GM12865 (cell line): ENCODE data around the gene C1QL4.
"Not testable (repeated sequence)": the region's sequence is repeated elsewhere in the genome, so short reads cannot be mapped to it uniquely, and the experiment has no call there.

ENCODE experiments used
- DNase-seq: peaks from one replicate; pipeline ENCODE4 v3.0.0; 2010; ENCODE audit warnings: low read depth
- H3K4me3 ChIP-seq: 2 replicates; pipeline ENCODE4 v1.5.1; 2011; ENCODE audit warnings: mild to moderate bottlenecking, low read depth, low read length, control low read depth
- CTCF ChIP-seq: IDR thresholded peaks from 2 replicates; pipeline ENCODE4 v1.5.1; 2011; ENCODE audit warnings: low read length, control low read depth, low read depth, inconsistent platforms; ENCODE audit not compliant: insufficient read depth; ENCODE audit errors: missing control alignments

The C1QL4 gene

DNA sequence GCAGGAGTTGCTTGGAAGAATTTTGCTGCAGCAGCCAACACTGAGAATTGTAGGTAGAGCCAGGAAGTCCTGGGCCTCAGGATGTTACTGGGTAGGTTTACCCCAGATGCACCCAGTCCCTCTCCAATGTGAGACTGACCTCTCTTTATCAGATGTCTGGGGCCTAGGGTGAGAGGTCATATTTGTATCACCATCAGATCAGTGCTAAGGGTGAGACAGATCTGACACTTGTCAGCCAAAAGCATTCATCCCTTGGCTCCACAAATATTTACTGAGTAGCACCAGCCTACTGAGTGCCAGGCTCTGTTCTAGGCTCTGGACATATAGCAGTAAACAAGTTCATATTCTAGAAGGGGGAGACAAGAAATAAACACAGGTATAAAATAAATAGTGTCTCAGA is 9.6 kb downstream of the C1QL4 start:
- DNase-seq = no peak
- no peak for TF ChIP-seq CTCF
- H3K4me3 ChIP-seq = no peak overlapping the region

GRCh38 chr12:49325606-49326005 is 11.4 kb downstream of the C1QL4 start:
- H3K4me3 ChIP-seq = no peak overlapping the region
- no peak for DNase-seq
- no peak for TF ChIP-seq CTCF

DNA sequence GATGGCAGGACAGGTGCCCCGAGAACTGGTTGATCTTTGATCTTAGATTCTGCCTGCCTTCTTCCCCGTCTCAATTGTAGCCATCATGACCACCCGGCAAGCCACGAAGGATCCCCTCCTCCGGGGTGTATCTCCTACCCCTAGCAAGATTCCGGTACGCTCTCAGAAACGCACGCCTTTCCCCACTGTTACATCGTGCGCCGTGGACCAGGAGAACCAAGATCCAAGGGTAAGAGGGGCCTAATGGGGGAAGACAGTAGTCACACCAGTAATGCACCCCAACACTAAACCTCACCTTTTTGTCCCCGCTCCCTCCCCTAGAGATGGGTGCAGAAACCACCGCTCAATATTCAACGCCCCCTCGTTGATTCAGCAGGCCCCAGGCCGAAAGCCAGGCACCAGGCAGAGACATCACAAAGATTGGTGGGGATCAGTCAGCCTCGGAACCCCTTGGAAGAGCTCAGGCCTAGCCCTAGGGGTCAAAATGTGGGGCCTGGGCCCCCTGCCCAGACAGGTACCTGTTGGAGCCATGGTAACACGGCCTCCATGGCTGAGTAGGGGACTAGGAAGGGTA is 13.4 kb downstream of the C1QL4 start:
- DNase-seq = no peak
- H3K4me3 ChIP-seq = peak overlapping the region; percentile 84
- TF ChIP-seq CTCF = no peak

DNA sequence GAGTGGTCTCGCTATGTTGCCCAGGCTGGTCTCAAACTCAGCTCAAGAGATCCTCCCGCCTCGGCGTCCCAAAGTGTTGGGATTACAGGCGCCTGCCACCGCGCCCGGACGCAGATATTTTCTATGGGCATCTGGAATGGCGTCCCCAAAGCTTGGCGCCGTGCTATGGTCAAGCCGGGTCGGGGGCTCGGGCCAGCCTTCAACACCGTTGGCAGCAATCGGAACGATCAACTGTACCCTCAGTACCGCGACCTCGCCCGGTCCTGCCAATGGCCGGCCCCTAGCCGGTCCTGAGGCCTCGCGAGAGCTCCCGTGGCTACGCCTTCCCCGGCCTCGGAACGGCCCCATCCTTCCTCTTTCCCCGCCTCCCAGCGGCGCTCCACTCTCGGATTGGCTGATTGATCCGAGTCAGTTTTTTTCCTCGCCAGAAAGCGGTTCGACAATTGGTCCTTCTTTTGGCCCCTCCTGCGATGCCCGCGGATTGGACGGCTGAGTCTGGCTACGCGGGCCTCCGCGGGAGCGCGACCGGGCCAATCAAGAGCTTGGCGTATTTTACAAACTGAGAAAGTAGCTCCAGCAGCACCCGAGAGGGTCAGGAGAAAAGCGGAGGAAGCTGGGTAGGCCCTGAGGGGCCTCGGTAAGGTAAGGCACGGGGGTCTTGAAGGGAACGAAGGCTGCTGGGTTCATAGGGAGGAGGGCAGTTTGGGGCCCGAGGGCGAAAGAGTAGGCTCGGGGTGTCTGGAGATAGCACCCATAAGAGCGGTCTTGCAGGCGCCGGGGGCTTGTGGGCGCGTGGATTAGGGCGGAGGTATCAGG is 14.1 kb downstream of the C1QL4 start, which contains the start of gene TROAP:
Gene TROAP (plus strand): TSS at position 548 of the 816 bp plus-strand sequence. CDS start 354 bp downstream, outside the sequence.
- peak; percentile 99 for DNase-seq
- no peak for TF ChIP-seq CTCF
- peak within 1 kb of the TSS; percentile 85 for H3K4me3 ChIP-seq

GRCh38 chr12:49322367-49322707 is 14.7 kb downstream of the C1QL4 start:
- no peak for DNase-seq
- H3K4me3 ChIP-seq = peak overlapping the region; percentile 85
- TF ChIP-seq CTCF = no peak

- DNase-seq, H3K4me3 ChIP-seq: not testable (repeated sequence)
Measured at GRCh38 chr12:49320411-49321103, 16.4 kb downstream of the C1QL4 start.

DNA sequence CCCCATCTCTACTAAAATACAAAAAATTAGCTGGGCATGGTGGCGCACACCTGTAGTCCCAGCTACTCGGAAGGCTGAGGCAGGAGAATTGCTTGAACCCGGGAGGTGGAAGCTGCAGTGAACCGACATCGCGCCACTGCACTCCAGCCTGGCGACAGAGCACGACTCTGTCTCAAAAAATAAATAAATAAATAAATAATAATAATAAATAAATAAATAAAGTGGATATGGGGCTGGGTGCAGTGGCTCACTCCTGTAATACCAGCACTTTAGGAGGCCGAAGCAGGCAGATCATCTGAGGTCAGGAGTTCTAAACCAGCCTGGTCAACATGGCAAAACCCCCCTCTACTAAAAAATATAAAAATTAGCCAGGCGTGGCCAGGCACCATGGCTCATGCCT is 19.9 kb downstream of the C1QL4 start:
- H3K4me3 ChIP-seq, DNase-seq: not testable (repeated sequence)
